Breast epithelium (tissue), 3 donors: ENCODE data around the gene TEAD4.

Source experiments
- CTCF ChIP-seq, 3 donors: fragments of 450-650 bp; IDR thresholded peaks; one replicate each; pipeline ENCODE4 v1.5.1; 2016 to 2017; ENCODE audit warnings: antibody characterized with exemption in 3 of 3, mild to moderate bottlenecking in 3 of 3, moderate library complexity in 3 of 3
- POLR2A ChIP-seq: fragments of 450-650 bp; IDR thresholded peaks from one replicate; pipeline ENCODE4 v1.6.1; 2016; ENCODE audit warnings: antibody characterized with exemption, mild to moderate bottlenecking, moderate library complexity
- POLR2AphosphoS5 ChIP-seq, 3 donors: sonication (generic); formaldehyde crosslinking; IDR thresholded peaks; one replicate each; pipeline ENCODE4 v1.6.1; 2017; ENCODE audit warnings: antibody characterized with exemption in 3 of 3

GRCh38 chr12:3042394-3042793 lies 83.2 kb downstream of the TEAD4 start:
- TF ChIP-seq CTCF (IDR thresholded peaks at IDR 0.05) (no peak), POLR2A (no peak), POLR2AphosphoS5 (IDR thresholded peaks at IDR 0.05) (no peak)
